Ovary (tissue), 3 donors: Measurements from ENCODE around the gene OR2G2.

Source experiments
- CTCF ChIP-seq, 3 donors: fragments of 450-650 bp in 2 of 3; fragments of 200-600 bp in 1 of 3; IDR thresholded peaks; one replicate each; pipeline versions ENCODE4 v1.5.1 to v1.8.0; 2016 to 2022; ENCODE audit warnings: antibody characterized with exemption in 3 of 3, mild to moderate bottlenecking in 1 of 3
- POLR2A ChIP-seq: fragments of 450-650 bp; IDR thresholded peaks from one replicate; pipeline ENCODE4 v1.6.1; 2017; ENCODE audit warnings: antibody characterized with exemption, mild to moderate bottlenecking, moderate library complexity
- donor health status: DM: no; HTN: no; CAD: no.

DNA sequence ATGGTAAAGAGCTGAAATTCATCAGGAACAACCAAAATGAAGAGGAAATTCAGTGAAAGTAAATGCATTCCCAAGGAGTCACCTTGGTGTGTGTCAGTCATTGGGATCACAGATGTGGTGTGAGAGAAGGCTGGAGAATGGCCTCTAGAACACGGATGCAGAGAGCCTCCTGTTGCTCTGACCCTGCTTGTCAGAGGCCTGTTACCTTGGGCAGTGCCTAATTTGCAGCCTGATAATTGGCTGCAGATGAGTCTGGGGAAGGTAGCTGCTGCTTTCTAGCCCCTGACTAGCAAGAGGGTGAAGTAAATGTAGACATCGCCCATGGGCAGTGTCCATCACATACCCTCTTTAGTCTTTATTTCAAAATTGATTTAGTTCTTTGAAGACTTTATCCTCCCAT is 35.9 kb upstream of the OR2G2 start:
- no peak for TF ChIP-seq CTCF (IDR thresholded peaks at IDR 0.05)
- no peak for TF ChIP-seq POLR2A
